GM21825 (cell line): ENCODE measurements around the gene SERPINC1.
"Not testable (repeated sequence)": the region's sequence is repeated elsewhere in the genome, so short reads cannot be mapped to it uniquely, and the experiment has no call there.

Source experiments
- ATAC-seq: cut with Tn5 transposase; IDR thresholded peaks from one replicate; pipeline ENCODE4 v1.9.1; 2021; ENCODE audit warnings: mild to moderate bottlenecking, moderate library complexity; ENCODE audit not compliant: unreplicated experiment

SERPINC1 gene

GRCh38 chr1:173917149-173917548 is at the start of gene SERPINC1:
Gene SERPINC1, minus strand, starts transcription at chr1:173917327. Its CDS starts 68 bp downstream, at chr1:173917259.
- no peak for ATAC-seq

- ATAC-seq = not testable (repeated sequence)
These were observed 48.8 kb upstream of the SERPINC1 start for GRCh38 chr1:173965896-173966295.

- no peak for ATAC-seq
These were observed 46.4 kb upstream of the SERPINC1 start for GRCh38 chr1:173963477-173963876.

GRCh38 chr1:173960625-173961024 is 43.5 kb upstream of the SERPINC1 start:
- ATAC-seq = no peak

DNA sequence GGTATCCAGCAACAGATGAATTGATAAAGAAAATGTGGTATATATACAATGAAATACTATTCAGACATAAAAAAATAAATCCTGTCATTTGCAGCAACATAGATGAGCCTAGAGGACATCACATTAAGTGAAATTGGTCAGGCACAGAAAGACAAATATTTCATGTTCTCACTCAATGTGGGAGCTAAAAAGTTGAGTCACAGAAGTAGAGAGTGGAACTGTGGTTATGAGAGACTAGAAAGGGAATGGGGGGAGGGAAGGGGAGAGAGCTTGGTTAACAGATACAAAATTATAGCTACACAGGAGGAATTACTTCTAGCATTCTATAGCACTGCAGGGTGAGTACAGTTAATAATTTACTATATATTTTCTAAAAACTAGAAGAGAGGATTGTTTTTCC is 37.1 kb upstream of the SERPINC1 start:
- ATAC-seq = no peak

DNA sequence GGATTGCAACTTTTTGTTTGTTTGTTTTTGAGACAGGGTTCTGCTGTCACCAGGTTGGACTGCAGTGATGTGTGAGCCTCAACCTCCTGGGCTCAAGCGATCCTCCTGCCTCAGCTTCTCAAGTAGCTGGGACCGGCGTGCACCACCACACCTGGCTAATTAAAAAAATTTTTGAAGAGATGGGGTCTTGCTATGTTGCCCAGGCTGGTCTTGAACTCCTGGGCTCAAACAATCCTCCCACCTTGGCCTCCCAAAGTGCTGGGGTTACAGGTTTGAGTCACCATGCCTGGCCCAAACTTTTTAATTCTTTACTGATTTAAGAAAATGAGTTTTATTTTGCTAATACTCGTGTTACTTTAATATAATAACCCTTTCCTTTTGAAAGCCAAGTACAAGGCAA is 31.5 kb upstream of the SERPINC1 start:
- ATAC-seq = no peak

- ATAC-seq = no peak
These were observed 29.3 kb upstream of the SERPINC1 start for GRCh38 chr1:173946380-173946921.

DNA sequence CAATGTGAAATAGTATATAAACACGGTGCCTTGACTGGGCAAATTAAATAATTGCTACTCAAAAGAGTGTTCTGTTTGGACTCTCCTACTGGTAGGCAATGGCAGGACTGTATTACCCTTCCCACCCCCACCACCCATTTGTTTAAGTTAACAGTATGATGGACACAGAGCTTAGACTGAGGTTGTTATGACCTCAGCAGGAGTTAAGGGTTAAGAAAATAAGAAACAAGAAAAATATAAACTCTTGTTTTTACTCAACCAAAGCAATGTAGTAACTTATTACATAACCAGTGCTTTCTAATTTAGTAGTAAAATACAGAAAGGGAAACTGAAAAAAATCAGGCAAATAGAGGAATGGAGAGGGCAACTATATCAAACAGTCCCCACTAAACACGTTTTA is 19.9 kb upstream of the SERPINC1 start:
- no peak for ATAC-seq

DNA sequence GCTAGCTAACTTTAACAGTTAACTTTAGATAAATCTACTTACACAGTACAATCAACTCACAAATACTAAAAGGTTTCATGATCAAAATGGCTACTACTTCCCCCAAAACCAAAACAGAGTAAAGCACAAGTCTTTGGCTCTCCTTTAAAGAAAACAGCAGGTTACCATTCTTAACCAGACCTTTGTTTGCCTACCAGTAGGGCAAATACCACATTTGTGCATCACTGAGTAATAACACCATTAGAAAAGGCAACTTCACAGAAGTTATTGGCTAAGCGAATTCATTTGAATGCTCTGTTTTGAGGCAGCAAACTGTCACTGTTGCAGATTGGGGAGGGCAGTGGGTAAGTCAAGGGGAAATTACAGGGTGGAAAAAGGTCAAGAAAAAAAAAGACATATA is 17.3 kb upstream of the SERPINC1 start:
- no peak for ATAC-seq

DNA sequence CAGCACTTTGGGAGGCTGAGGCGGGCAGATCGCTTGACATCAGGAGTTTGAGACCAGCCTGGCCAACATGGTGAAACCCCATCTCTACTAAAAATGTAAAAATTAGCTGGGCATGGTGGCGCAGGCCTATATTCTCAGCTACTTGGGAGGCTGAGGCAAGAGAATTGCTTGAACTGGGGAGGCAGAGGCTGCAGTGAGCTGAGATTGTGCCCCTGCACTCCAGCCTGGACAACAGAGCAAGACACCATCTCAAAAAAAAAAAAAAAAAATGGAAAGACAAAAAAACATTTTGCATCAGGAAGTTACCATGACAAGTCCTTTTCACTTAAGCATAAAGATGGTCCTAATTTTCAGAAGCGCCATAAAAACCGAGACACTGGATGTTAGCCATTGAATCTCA is 13.4 kb upstream of the SERPINC1 start:
- ATAC-seq = not testable (repeated sequence)

- ATAC-seq = no peak
These were observed 8.4 kb upstream of the SERPINC1 start for GRCh38 chr1:173925306-173926242.

GRCh38 chr1:173920861-173921260 is 3.7 kb upstream of the SERPINC1 start:
- ATAC-seq = no peak

GRCh38 chr1:173917635-173918493 is 737 bp upstream of the SERPINC1 start:
- ATAC-seq = no peak

DNA sequence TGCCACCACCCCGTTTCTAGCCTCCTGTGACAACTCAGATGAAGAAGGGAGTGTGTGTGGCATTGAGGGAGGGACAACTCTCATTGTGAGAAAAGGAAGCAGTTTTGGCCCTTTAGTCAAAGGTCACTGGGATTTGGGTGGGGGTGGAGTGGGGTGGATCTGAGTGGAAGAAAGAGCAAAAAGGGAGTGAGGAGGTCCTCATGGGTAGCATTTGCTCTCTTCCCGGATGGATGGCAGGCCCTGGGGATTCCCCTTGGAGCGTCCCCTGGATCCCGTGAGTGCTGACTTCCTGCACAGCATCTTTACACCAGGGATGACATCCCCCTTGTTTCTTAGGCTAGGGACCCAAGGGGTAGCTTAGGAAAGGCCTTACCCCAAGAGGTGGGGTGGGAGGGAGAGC is 460 bp downstream of the SERPINC1 start:
- ATAC-seq = no peak

GRCh38 chr1:173915596-173915995 is 1.5 kb downstream of the SERPINC1 start:
- ATAC-seq = no peak

DNA sequence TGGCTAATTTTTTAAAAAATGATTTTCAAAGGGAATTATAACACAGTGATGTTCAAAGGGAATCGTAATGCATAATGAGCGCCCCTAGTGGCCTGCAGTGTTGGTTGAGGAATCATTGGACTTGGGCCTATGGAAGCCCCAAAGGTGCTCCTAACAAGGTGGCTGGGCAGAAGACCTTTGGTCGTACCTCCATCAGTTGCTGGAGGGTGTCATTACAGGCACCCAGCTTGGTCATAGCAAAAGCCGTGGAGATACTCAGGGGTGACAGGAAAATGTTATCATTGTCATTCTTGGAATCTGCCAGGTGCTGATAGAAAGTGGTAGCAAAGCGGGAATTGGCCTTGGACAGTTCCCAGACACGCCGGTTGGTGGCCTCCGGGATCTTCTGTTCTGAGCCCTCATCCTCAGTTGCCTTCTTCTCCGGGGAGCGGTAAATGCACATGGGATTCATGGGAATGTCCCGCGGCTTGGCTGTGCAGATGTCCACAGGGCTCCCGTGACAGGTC is 2.7 kb downstream of the SERPINC1 start:
- ATAC-seq = no peak

- ATAC-seq = no peak
These were observed 4.0 kb downstream of the SERPINC1 start for GRCh38 chr1:173913111-173913510.

GRCh38 chr1:173903827-173904531 is 13.1 kb downstream of the SERPINC1 start:
- ATAC-seq = no peak

GRCh38 chr1:173900992-173901391 is 16.1 kb downstream of the SERPINC1 start:
- ATAC-seq = no peak

DNA sequence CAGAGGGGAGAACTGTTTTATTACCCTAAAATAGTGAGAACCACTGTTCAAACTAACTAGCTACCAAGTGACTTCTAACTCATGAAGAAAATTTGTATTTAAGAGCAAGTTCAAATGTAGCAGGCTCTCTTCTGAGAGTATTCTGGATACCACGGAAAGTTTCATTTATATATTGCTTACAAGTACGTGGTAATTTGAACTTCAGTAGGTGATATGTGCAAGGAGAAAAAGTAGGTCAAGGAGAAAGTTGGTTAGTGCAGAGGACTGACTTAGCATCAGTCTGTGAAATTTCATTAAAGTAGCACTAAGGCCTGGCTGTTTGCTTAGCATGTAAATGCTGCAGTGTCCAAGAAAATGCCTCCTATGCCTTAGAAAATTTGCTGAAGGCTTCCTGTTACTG is 16.7 kb downstream of the SERPINC1 start:
- ATAC-seq = no peak

DNA sequence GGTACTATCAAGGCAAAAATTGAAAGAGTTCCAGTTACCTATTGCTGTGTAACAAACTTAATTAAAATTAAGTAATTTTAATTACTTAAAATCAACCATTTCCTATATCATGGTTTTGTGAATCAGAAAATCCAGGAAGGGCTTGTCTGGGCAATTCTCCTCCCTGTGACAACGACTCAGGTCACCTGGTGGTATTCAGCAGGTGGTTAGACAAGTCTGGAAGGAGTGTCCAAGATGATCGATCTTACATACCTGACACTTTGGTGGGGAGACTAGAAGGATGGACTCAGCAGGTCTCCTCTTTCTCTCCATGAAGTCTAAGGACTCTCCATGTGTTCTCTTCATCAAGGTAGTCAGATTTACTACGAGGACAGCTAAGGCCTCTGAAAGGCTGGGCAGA is 22.9 kb downstream of the SERPINC1 start:
- no peak for ATAC-seq
